ENCODE data around the gene ALDH5A1.
A peak's percentile ranks its signal among the peaks of the same experiment; 100 is the strongest.

Gene ALDH5A1

DNA sequence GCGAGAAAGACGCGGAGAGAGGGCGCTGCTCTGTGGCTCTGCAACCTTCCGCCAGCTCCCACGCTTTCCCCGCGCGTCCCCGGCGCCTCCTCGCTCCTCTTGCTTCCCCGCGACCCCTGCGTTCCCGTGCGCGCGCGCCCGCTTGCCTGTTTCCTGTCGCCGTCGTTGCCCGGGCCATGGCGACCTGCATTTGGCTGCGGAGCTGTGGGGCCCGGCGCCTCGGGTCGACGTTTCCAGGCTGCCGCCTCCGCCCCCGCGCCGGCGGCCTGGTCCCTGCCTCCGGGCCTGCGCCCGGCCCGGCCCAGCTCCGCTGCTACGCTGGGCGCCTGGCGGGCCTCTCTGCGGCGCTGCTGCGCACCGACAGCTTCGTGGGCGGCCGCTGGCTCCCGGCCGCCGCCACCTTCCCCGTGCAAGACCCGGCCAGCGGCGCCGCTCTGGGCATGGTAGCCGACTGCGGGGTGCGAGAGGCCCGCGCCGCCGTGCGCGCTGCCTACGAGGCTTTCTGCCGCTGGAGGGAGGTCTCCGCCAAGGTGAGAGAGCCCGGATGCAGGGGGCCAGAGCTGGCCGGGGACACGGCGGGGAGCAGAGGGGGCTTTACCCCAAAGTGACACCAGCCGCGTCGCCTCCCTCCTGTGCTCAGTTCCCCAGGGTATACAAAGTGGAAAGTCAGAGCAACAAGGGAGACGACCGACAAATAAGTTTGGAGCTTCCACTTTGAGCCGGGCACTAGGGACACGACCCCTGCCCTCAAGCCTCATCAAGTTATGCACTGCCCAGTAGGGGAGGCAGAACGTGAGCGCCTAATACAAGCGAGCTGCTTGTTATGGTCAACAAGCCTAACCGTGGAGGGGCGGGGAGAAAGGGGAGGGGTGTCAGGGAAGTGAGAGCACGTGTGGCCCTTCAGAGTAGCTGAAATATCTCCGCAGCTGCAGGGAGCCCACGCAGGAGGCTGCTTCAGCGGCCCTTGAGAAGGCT lies at the start of gene ALDH5A1:
Gene ALDH5A1 (plus strand): TSS at position 149 of the 975 bp plus-strand sequence. CDS start 28 bp downstream, at position 177.
- peak; percentile 72 for DNase-seq

- no peak for DNase-seq
Observed at GRCh38 chr6:24445704-24446103, 49.1 kb upstream of the ALDH5A1 start.

DNA sequence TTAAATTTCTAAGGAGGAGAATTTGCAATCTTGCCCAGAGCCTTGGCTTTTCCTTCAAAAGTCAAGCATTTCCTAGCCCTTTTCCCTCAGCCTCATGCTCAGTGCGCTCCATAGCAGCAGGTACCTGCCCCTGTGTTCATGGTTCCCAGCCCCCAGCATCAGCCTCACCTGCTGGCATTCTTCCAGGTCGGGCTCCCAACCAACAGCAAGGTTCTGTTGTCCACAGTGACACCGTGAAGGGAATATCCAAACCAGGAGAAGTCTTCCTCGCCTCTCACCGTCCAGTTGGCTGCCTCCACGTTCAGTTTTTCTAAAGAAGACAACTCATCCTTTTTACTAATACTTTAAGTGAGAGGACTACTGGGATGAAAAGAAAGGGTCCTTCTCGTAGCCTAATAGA lies 48.1 kb upstream of the ALDH5A1 start:
- DNase-seq: no peak

GRCh38 chr6:24448396-24448795 lies 46.4 kb upstream of the ALDH5A1 start:
- no peak for DNase-seq

- no peak for DNase-seq
Observed at GRCh38 chr6:24448828-24449525, 45.8 kb upstream of the ALDH5A1 start.

DNA sequence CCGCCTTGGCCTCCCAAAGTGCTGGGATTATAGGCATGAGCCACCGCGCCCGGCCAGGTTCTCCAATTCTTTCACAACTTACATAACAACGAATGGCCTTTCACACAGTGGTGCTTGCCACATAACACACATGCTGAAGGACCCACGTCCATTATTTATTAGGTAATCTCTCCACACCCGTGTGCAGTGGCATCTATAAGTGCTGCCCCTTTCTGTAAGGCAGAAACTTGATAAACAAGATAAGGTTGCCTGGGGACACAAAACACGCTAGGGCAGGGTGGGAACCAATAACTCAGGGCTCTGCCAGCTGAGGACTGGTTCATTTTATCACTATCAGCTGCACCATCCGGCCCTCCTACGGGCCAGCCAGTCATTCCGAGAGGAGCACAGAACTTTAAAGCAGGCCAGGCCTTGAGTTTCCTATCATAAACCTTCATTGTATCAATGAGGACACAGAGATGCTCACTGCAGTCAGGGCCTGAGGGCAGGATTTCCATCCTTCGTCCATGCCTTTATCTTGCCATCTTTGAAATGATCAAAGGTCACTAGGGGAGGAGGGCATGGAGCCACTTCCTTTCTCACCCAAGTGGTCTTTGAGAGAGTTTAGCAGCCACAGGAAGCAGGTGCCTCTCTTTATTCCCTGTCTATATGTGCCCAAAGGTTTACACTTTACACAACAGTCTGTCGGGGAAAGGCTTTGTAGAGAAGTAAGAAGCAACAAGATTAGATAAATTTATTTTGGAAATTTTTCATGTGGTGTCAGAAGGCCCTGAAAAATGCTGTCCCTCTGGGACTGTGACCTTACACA lies 43.0 kb upstream of the ALDH5A1 start:
- DNase-seq: peak; percentile 94

- DNase-seq: no peak
Observed at GRCh38 chr6:24453921-24454320, 40.8 kb upstream of the ALDH5A1 start.

GRCh38 chr6:24454452-24454851 lies 40.3 kb upstream of the ALDH5A1 start:
- peak; percentile 71 for DNase-seq

DNA sequence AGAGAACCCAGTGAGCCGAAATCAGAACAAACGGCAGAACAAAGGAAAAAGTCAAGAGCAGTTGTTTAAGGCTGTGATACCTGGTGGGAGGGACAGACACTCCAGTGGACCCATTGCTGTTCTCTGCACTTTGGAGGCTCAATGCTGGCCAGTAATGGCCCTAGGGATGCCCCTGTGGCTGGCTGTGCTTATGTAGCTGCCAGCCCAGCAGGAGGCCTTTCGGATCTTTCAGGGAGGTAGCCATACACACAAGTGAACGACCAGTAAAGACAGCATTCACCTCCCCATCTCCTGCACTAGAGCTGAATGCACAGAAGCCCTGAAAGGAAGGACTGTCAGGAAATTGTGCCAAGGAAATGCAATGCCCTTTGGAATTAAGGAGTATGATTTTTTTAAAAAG lies 39.7 kb upstream of the ALDH5A1 start:
- DNase-seq: no peak

DNA sequence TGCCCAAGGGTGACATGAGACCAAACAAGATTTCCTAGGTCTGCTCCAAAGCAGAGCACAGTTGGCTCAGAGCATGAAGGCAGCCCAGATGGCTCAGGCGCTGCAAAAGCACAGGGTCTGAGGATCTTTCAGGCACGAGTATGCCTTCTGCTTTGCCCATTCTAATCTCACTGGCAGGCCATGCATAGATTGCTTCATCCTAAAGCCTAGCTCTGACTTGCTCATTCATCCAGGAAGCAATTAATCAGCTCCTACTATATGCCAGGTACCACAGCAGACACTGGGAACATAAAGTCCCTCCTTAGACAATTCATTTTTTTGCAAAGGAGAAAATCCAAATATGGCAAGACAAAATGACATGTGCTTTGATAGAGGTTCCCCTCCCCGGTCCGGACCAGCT lies 36.6 kb upstream of the ALDH5A1 start:
- DNase-seq: no peak

- no peak for DNase-seq
Observed at GRCh38 chr6:24458941-24459340, 35.8 kb upstream of the ALDH5A1 start.

- DNase-seq: no peak
Observed at GRCh38 chr6:24460966-24461365, 33.8 kb upstream of the ALDH5A1 start.

DNA sequence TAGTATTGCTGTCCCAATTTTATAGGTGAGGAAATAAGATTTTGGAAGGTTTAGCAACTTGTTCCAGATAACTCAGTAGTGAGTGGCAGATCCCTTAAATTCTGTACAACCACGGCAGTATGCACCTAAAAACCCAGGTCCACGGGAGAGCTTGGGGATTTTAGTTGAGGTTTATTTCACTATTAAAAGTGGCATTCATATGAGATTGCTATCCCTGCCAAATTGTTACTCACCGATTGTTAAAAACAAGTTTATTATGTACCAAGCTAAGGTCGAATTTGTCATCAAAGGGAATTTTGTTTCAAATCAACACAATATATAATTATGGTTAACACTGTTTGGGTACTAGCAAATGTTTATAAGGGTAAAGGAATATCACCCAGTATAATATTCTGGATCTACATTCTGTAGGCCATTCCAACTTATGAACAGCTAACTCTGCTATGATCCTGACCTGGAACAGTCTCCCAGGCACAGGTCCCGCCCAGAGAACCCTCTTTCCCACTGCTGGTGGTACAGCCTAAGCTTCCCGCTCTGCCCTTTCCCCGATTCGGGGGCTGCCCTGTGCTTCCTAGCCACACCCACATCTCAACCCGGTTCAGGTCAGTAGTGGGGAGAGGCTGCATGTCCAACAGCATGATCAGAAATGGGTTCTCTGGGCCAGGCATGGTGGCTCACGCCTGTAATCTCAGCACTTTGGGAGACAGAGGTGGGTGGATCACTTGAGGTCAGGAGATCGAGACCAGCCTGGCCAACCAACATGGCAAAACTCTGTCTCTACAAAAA lies 30.3 kb upstream of the ALDH5A1 start:
- DNase-seq: no peak

DNA sequence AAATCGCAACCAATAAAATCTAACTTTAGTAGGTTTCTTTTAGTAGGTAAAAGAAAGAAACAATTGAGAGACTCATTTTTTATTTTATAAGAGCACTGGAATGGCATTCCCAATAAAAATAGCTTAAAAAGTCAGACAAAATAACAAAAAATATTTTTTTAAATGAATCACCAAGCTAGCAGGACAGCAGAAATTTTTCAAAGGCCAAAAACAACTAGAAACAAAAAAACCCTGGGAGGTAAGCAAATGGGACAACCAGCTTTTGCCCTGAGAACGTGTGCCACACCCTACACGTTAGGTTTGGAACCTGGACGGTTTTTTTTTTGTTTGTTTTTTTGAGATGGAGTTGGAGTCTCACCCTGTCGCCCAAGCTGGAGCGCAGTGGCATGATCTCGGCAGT lies 25.0 kb upstream of the ALDH5A1 start:
- no peak for DNase-seq

DNA sequence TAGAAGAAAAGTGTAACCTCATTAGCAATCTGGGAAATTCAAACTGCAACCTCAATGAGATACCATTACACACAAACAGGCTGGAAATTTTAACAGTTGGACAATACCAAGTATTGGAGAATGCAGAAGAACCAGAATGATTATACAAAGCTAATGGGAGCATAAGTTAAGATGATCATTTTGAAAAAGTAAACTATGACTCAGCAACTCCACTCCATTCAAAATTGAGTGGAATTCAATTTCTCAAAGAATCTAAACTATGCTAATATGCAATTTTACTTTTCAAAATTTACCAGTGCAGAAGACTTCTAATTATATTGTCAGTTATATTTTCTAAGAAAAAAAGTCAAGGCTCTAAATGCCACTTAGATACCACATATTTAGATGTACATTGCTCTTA lies 22.6 kb upstream of the ALDH5A1 start:
- DNase-seq: no peak

DNA sequence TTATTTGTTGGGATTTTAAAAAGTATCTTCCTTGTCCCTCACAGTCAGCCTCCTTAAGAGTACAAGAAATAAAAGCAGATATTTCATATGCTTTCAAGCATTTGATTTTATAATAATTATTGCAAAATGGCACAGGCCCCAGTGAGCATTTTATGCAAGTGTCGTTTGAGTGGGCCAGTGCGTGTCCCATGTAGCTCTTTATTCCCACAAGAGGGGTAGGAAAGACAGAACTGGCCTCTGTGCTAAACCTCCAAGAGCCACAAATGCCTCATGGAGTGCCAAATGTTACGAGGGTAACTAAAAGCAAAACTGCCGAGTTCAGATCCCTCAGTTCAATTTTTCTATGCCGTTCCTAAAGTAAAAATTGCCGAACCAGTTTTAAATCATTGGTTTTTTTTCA lies 18.1 kb upstream of the ALDH5A1 start:
- DNase-seq: no peak

DNA sequence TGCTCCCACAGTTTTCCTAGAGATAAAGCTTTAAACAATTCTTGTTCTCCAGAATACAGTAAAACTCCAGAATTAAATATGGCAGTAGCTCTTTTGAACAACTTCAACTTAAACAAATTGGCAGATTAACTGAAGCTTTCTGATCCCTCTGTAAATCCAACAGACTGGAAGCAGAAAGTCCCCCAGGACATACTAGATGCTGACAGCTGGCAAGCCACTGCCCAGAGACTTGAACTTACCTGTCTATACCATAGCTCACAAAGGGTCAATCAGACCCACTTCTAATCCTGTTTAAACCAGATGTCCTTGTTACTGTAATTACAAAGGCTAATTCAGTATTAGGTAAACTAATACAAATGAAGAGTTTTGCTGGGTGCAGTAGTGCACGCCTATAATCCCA lies 17.7 kb upstream of the ALDH5A1 start:
- no peak for DNase-seq

GRCh38 chr6:24478903-24479302 lies 15.9 kb upstream of the ALDH5A1 start:
- no peak for DNase-seq

GRCh38 chr6:24480705-24481104 lies 14.1 kb upstream of the ALDH5A1 start:
- DNase-seq: no peak

DNA sequence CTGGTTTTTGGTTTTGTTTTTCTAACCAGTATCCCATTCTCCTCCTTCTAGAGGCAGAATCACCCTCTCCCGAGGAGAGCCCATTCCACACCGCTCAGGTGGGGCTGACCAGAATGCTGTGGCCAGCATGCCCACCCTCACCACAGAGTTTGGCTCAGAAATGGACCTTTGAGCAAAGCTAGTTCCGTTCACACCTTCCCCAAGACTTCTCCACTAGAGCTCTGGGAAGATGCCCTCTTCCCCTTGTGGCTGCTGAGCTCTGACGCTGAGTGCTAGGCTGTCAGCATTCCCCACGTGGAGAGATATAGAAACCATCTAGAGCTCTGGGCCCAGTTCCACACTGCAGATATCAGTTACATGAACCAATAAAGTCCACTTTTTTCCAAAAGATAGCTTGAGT lies 13.3 kb upstream of the ALDH5A1 start:
- DNase-seq: no peak

- no peak for DNase-seq
Observed at GRCh38 chr6:24484657-24485323, 10.0 kb upstream of the ALDH5A1 start.

DNA sequence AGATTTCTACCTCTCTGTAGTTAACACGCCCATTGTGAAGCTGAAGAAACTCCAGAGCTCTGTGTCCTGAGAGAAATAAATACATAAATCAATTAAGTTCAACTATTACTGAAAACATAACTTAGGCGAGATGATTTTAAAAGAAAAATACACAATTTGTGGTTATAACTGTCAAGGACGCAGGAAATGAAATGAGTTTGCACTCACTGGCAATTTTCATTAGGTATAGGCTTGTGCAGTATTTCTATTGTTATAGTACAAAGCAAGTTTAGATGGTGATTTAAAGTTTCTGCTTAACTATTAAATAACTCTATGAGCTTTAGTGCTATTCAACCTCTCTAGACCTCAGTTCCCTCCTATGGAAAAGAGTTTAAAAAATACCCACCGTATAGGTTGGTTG lies 8.7 kb upstream of the ALDH5A1 start:
- DNase-seq: no peak
